PC-9 (cell line): ENCODE measurements around the gene LY86.

Experiments used
- EZH2 ChIP-seq: fragments of 200-600 bp; sonication (generic); IDR thresholded peaks from 2 replicates; pipeline ENCODE4 v1.8.0; 2017; ENCODE audit warnings: antibody characterized with exemption, low read depth
- TF ChIP-seq, protein P1 (sequence below): fragments of 200-600 bp; sonication (generic); conservative IDR thresholded peaks from 2 replicates; pipeline ENCODE4 v1.6.1; 2017; ENCODE audit warnings: mixed run types, antibody characterized with exemption, mild to moderate bottlenecking, moderate library complexity

DNA sequence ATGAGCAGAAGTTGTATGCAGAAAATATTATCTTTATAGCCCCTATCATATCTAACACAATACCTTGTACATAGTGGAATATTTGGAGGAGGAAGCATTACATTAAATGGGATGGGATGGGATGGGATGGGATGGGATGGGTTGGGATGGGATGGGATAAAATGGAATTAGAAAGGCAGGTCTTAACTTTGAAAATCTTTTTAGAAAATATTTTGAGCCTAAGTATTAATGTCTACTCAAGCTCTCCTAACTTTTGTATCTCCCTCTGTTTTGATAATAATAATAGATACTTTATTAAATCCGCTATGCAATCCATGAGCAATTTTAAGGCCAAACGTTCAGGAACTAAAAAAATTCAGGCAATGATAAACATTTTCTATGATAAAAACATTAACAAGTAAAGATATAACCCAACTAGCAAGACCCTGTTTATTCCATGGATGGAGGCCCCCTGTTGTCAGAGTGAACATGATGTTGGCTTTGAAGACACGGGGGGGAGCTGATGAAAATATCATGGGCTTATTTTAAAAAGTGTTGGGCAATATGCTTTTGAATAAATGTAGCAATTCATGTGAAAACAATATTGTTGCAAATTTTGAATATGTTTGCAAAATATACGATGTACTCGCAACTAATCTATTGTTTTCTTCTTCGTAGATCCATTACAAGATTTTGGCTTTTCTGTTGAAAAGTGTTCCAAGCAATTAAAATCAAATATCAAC is 35.9 kb downstream of the LY86 start:
- no peak for TF ChIP-seq EZH2
- TF ChIP-seq, protein P1, sequence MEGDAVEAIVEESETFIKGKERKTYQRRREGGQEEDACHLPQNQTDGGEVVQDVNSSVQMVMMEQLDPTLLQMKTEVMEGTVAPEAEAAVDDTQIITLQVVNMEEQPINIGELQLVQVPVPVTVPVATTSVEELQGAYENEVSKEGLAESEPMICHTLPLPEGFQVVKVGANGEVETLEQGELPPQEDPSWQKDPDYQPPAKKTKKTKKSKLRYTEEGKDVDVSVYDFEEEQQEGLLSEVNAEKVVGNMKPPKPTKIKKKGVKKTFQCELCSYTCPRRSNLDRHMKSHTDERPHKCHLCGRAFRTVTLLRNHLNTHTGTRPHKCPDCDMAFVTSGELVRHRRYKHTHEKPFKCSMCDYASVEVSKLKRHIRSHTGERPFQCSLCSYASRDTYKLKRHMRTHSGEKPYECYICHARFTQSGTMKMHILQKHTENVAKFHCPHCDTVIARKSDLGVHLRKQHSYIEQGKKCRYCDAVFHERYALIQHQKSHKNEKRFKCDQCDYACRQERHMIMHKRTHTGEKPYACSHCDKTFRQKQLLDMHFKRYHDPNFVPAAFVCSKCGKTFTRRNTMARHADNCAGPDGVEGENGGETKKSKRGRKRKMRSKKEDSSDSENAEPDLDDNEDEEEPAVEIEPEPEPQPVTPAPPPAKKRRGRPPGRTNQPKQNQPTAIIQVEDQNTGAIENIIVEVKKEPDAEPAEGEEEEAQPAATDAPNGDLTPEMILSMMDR = no peak
